HCEC 1CT (cell line): ENCODE measurements around the gene MYBPH.

ENCODE experiments used
- DNase-seq: peaks from one replicate; pipeline ENCODE4 v3.0.0-alpha.2; 2017

MYBPH gene

GRCh38 chr1:203146042-203146369 is 29.6 kb downstream of the MYBPH start:
- no peak for DNase-seq

- DNase-seq = no peak
These were observed 30.1 kb downstream of the MYBPH start for GRCh38 chr1:203145321-203146041.

- DNase-seq = no peak
These were observed 31.0 kb downstream of the MYBPH start for GRCh38 chr1:203144661-203145060.

GRCh38 chr1:203143641-203144040 is 32.0 kb downstream of the MYBPH start:
- no peak for DNase-seq

- DNase-seq = no peak
These were observed 32.8 kb downstream of the MYBPH start for GRCh38 chr1:203142684-203143408.

GRCh38 chr1:203142124-203142523 is 33.5 kb downstream of the MYBPH start:
- no peak for DNase-seq

- no peak for DNase-seq
These were observed 34.7 kb downstream of the MYBPH start for GRCh38 chr1:203140743-203141520.

- no peak for DNase-seq
These were observed 35.6 kb downstream of the MYBPH start for GRCh38 chr1:203139976-203140475.

- no peak for DNase-seq
These were observed 37.6 kb downstream of the MYBPH start for GRCh38 chr1:203138066-203138465.

GRCh38 chr1:203137324-203137723 is 38.3 kb downstream of the MYBPH start:
- DNase-seq = no peak

- no peak for DNase-seq
These were observed 39.1 kb downstream of the MYBPH start for GRCh38 chr1:203136409-203137042.

GRCh38 chr1:203135636-203136305 is 39.9 kb downstream of the MYBPH start:
- no peak for DNase-seq

GRCh38 chr1:203133970-203134725 is 41.5 kb downstream of the MYBPH start:
- DNase-seq = peak; percentile 1

- DNase-seq = no peak
These were observed 44.0 kb downstream of the MYBPH start for GRCh38 chr1:203131548-203132200.

GRCh38 chr1:203130358-203130985 is 45.2 kb downstream of the MYBPH start:
- DNase-seq = no peak

GRCh38 chr1:203129501-203130231 is 46.0 kb downstream of the MYBPH start:
- DNase-seq = no peak

- DNase-seq = no peak
These were observed 46.7 kb downstream of the MYBPH start for GRCh38 chr1:203128716-203129500.

GRCh38 chr1:203128431-203128715 is 47.3 kb downstream of the MYBPH start:
- no peak for DNase-seq

- peak; percentile 36 for DNase-seq
These were observed 47.8 kb downstream of the MYBPH start, which contains the start of gene ADORA1 for GRCh38 chr1:203127666-203128430. TSS of gene ADORA1 (plus strand) at chr1:203127726. CDS start at chr1:203128842, 1,116 bp downstream.
